GM18861 (cell line): ENCODE measurements around the gene C9orf78.

Experiments used
- ATAC-seq: cut with Tn5 transposase; IDR thresholded peaks from one replicate; pipeline ENCODE4 v1.9.1; 2021; ENCODE audit not compliant: unreplicated experiment

C9orf78 gene

GRCh38 chr9:129868023-129868871, 33.2 kb upstream of the C9orf78 start:
- ATAC-seq: no peak

- ATAC-seq: no peak
Measured at GRCh38 chr9:129867136-129868022, 32.3 kb upstream of the C9orf78 start.

- no peak for ATAC-seq
Measured at GRCh38 chr9:129866394-129867135, 31.5 kb upstream of the C9orf78 start.

- no peak for ATAC-seq
Measured at GRCh38 chr9:129865668-129866320, 30.7 kb upstream of the C9orf78 start.

GRCh38 chr9:129864991-129865647, 30.0 kb upstream of the C9orf78 start:
- ATAC-seq: no peak

- ATAC-seq: no peak
Measured at GRCh38 chr9:129863059-129863690, 28.1 kb upstream of the C9orf78 start.

GRCh38 chr9:129861447-129861827, 26.4 kb upstream of the C9orf78 start:
- ATAC-seq: no peak

GRCh38 chr9:129860653-129861446, 25.8 kb upstream of the C9orf78 start:
- no peak for ATAC-seq

- no peak for ATAC-seq
Measured at GRCh38 chr9:129858167-129858962, 23.3 kb upstream of the C9orf78 start.

GRCh38 chr9:129857207-129857606, 22.1 kb upstream of the C9orf78 start:
- no peak for ATAC-seq

- ATAC-seq: no peak
Measured at GRCh38 chr9:129854588-129855110, 19.6 kb upstream of the C9orf78 start.

GRCh38 chr9:129853614-129854013, 18.5 kb upstream of the C9orf78 start:
- ATAC-seq: no peak

GRCh38 chr9:129852579-129852978, 17.5 kb upstream of the C9orf78 start:
- no peak for ATAC-seq

GRCh38 chr9:129851821-129852220, 16.7 kb upstream of the C9orf78 start:
- ATAC-seq: no peak

GRCh38 chr9:129850821-129851550, 15.9 kb upstream of the C9orf78 start:
- no peak for ATAC-seq

GRCh38 chr9:129849901-129850300, 14.8 kb upstream of the C9orf78 start:
- no peak for ATAC-seq

GRCh38 chr9:129848712-129849441, 13.8 kb upstream of the C9orf78 start:
- no peak for ATAC-seq
